DOHH2 (cell line): Measurements from ENCODE around the gene ATP8A2.

Source experiments
- CTCF ChIP-seq: fragments of 200-600 bp; sonication (generic); IDR thresholded peaks from one replicate; pipeline ENCODE4 v1.5.1; 2014; ENCODE audit warnings: antibody characterized with exemption, mild to moderate bottlenecking, low read depth, low read length; ENCODE audit not compliant: poor library complexity, severe bottlenecking
- EZH2phosphoT487 ChIP-seq: fragments of 200-600 bp; sonication (generic); IDR thresholded peaks from 2 replicates; pipeline ENCODE4 v1.6.1; 2017; ENCODE audit warnings: borderline replicate concordance, mild to moderate bottlenecking, antibody characterized with exemption, low read length, moderate library complexity, mixed read lengths

DNA sequence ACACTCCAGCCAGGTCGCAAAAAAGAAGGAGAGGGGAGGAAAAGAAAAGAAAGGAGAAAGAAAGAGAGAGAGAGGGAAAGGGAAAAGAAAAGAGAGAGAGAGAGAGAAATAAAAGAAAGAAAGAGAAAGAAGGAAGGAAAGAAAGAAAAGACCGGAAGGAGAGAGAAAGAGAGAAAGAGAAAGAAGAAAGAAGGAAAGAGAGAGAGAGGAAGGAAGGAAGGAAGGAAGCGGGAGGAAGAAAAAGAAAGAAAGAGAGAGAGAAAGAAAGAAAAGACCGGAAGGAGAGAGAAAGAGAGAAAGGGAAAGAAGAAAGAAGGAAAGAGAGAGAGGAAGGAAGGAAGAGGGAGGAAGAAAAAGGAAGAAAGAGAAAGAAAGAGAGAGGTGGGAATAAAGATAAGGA lies 359.3 kb downstream of the ATP8A2 start:
- TF ChIP-seq CTCF (no peak), EZH2phosphoT487 (no peak)
